HepG2 (cell line): ENCODE measurements around the gene NFYB. TPM values are rescaled to one million over a fixed set of nuclear protein-coding genes. Genes with fewer than 3 reads are reported as not detected.
"Not testable (repeated sequence)": the region's sequence is repeated elsewhere in the genome, so short reads cannot be mapped to it uniquely, and the experiment has no call there.

Source experiments
- ATAC-seq: fragments of 200-7000 bp; cut with Tn5 transposase; 3 replicates; pipeline ENCODE4 v1.9.1; 2020; ENCODE audit warnings: mild to moderate bottlenecking, moderate library complexity
- BruUV-seq: library from RNA; stranded (reverse); fragments of 400-500 nt; replicated peaks from 2 replicates; lab custom pipeline; 2021; lab: Mats Ljungman, UMichigan
- CTCF ChIA-PET: fragments of 300-600 bp; formaldehyde crosslinking; extraction: SDS; loops from one replicate; lab custom pipeline; 2021; ENCODE audit warnings: low total read pairs, inconsistent platforms, low intra/inter-chr PET ratio; lab: Yijun Ruan, JAX
- POLR2A ChIA-PET: fragments of 350-600 bp; sonication (Branson Sonifier 250); formaldehyde crosslinking; loops from one replicate; lab custom pipeline; 2020; ENCODE audit warnings: antibody characterized with exemption, inconsistent platforms; lab: Yijun Ruan, JAX
- DNase-seq: peaks from one replicate; pipeline ENCODE4 v3.0.0-alpha.2; 2015; ENCODE audit warnings: low spot score
- FAIRE-seq: peaks from 3 replicates; lab custom pipeline; 2011; peaks lifted over from hg19 to GRCh38; lab: Jason Lieb, UNC
- H2AFZ ChIP-seq: one replicate; pipeline ENCODE4 v1.6.1; 2011; ENCODE audit warnings: low read length, inconsistent platforms
- H3K27ac ChIP-seq: fragments of 300-600 bp; 3 replicates; pipeline ENCODE4 v1.8.0; 2011; ENCODE audit warnings: mixed run types, mild to moderate bottlenecking, mixed read lengths, low read length, inconsistent platforms; ENCODE audit not compliant: insufficient read depth; ENCODE audit errors: extremely low read length
- H3K27me3 ChIP-seq, 2 experiments: fragments of 200-600 bp in 1 of 2; 2 replicates in 1 of 2; 3 replicates in 1 of 2; pipeline versions ENCODE4 v1.6.0 to v1.8.0; 2011; ENCODE audit warnings: low read length in 2 of 2, mild to moderate bottlenecking in 2 of 2, moderate library complexity in 2 of 2, inconsistent platforms in 1 of 2; ENCODE audit not compliant: insufficient read depth in 2 of 2, control insufficient read depth in 1 of 2
- H3K36me3 ChIP-seq, 2 experiments: fragments of 200-600 bp in 1 of 2; replicated peaks in 1 of 2; 2 replicates in 1 of 2; 3 replicates in 1 of 2; pipeline versions ENCODE4 v1.5.1 to v1.8.0; 2011; ENCODE audit warnings: low read length in 2 of 2, inconsistent platforms in 1 of 2; ENCODE audit not compliant: insufficient read depth in 2 of 2, control insufficient read depth in 1 of 2
- H3K4me1 ChIP-seq: 2 replicates; pipeline ENCODE4 v1.5.1; 2012; ENCODE audit warnings: low read length, inconsistent platforms; ENCODE audit not compliant: insufficient read depth
- H3K4me2 ChIP-seq: 2 replicates; pipeline ENCODE4 v1.6.0; 2011; ENCODE audit warnings: low read depth, low read length, inconsistent platforms
- H3K4me3 ChIP-seq, 3 experiments: fragments of 200-600 bp in 1 of 3; sonication (generic), shearing (Covaris generic) in 1 of 3; replicated peaks in 1 of 3; 2 replicates each; pipeline ENCODE4 v1.5.1; 2011 to 2016; ENCODE audit warnings: low read length in 3 of 3, inconsistent platforms in 2 of 3, low read depth in 2 of 3, mild to moderate bottlenecking in 2 of 3, control low read depth in 1 of 3, mixed read lengths in 1 of 3; ENCODE audit not compliant: insufficient read depth in 1 of 3
- H3K79me2 ChIP-seq: one replicate; pipeline ENCODE4 v1.6.1; 2011; ENCODE audit warnings: low read length, inconsistent platforms; ENCODE audit not compliant: insufficient read depth
- H3K9ac ChIP-seq: 2 replicates; pipeline ENCODE4 v1.6.0; 2011; ENCODE audit warnings: mild to moderate bottlenecking, low read depth, low read length, inconsistent platforms; ENCODE audit not compliant: insufficient read depth
- H3K9me3 ChIP-seq: 2 replicates; pipeline ENCODE4 v1.5.1; 2012; ENCODE audit warnings: mild to moderate bottlenecking, low read length
- H4K20me1 ChIP-seq: 2 replicates; pipeline ENCODE4 v1.6.0; 2011; ENCODE audit warnings: inconsistent platforms, mild to moderate bottlenecking, low read length, moderate library complexity; ENCODE audit not compliant: insufficient read depth
- CEBPB ChIP-seq: IDR thresholded peaks from 2 replicates; pipeline ENCODE4 v1.6.1; 2011; ENCODE audit warnings: low read depth, low read length, improper control_type of control experiment, borderline replicate concordance
- HNF4A ChIP-seq: sonication (generic); formaldehyde crosslinking; IDR thresholded peaks from 2 replicates; pipeline ENCODE4 v1.4.0; 2020; ENCODE audit warnings: missing genetic modification reagents
- ZKSCAN8 ChIP-seq: IDR thresholded peaks from 2 replicates; pipeline ENCODE4 v1.6.1; 2016; ENCODE audit warnings: borderline replicate concordance, missing genetic modification reagents, missing compliant biosample characterization
- ZNF7 ChIP-seq: IDR thresholded peaks from 2 replicates; pipeline ENCODE4 v1.6.1; 2016; ENCODE audit warnings: missing biosample characterization, missing genetic modification reagents
- ZNF720 ChIP-seq: sonication (generic); formaldehyde crosslinking; IDR thresholded peaks from 2 replicates; pipeline ENCODE4 v1.4.0; 2020; ENCODE audit warnings: missing genetic modification reagents
- WGBS: methylation state at CpG from one replicate; pipeline ENCODE4 v1.1.6; 2017; ENCODE audit warnings: low lambda C conversion rate; 5-methylcytosine and 5-hydroxymethylcytosine counted together
- in situ Hi-C: cut with HindIII; loops from 2 replicates; pipeline ENCODE4 v1.10.0; 2017; ENCODE audit warnings: low pct_unique_long_range_greater_than_20kb; ENCODE audit not compliant: extremely low pct_ligation_motif_present
- intact Hi-C: fragments of 100-400 bp; cut with micrococcal nuclease; formaldehyde crosslinking; loops from one replicate; pipeline ENCODE4 v1.10.0; 2022; ENCODE audit not compliant: unreplicated experiment
- polyA plus RNA-seq, 8 experiments: library from polyadenylated mRNA; depleted of rRNA in 3 of 8; stranded (reverse) in 7 of 8; unstranded in 1 of 8; fragments of >200 nt; fragmentation: Illumina TruSeq in 4 of 8; extraction: Trizol in 4 of 8; gene quantifications; 2 replicates each; pipeline versions ENCODE4 v1.2.1 to v1.2.3, GENCODE V29; 2011 to 2016; ENCODE audit warnings: low read depth in 4 of 8, missing spikeins in 1 of 8, mixed read lengths in 1 of 8; ENCODE audit not compliant: insufficient read depth in 1 of 8
- total RNA-seq, 5 experiments: library from RNA; depleted of rRNA; stranded (reverse); fragments of >200 nt; fragmentation: Illumina TruSeq; extraction: Trizol; gene quantifications; 2 replicates each; pipeline ENCODE4 v1.2.3, GENCODE V29; 2016; ENCODE audit warnings: low read depth in 1 of 5

The NFYB gene
- total and polyA plus RNA-seq, 2 of the 13 experiments (the other 11 are each of a cell fraction or from before 2014, with no cell fraction given) = 18.7 to 36.6 TPM

GRCh38 chr12:104114834-104115586, 23.0 kb downstream of the NFYB start:
- TF ChIP-seq ZKSCAN8 (CRISPR knock-in tag) = peak; percentile 61; the same call in 1 of the 2 replicates
- peak; percentile 15; the same call in 1 of the 2 replicates for TF ChIP-seq ZNF7 (CRISPR knock-in tag)
- TF ChIP-seq HNF4A (CRISPR knock-in tag) = peak; percentile 50; the same call in 1 of the 2 replicates
- in situ Hi-C loops, H4K20me1 ChIP-seq, H3K79me2 ChIP-seq, H2AFZ ChIP-seq, H3K9me3 ChIP-seq, intact Hi-C loops, FAIRE-seq, H3K27me3 ChIP-seq, POLR2A ChIA-PET, H3K36me3 ChIP-seq, CTCF ChIA-PET, H3K9ac ChIP-seq, H3K4me3 ChIP-seq, BruUV-seq: not testable (repeated sequence)
- WGBS = 96% methylated on average over 13 of the region's 14 CpGs
- Histone ChIP-seq H3K27ac (peak overlapping the region; percentile 41), H3K4me1 (peaks cover 20% of the 10 kb centered on the region), H3K4me2 (peak overlapping the region; percentile 6; the same call in 1 of the 2 replicates)
- ATAC-seq (peak; percentile 46; the same call in 1 of the 3 replicates), DNase-seq (peak; percentile 25)

GRCh38 chr12:104109446-104110271, 28.4 kb downstream of the NFYB start:
- Histone ChIP-seq H3K79me2 (no peaks in the 10 kb centered on the region), H3K4me3 (no peak overlapping the region), H3K9me3 (no peaks in the 10 kb centered on the region), H3K27me3 (no peaks in the 10 kb centered on the region), H2AFZ (no peak overlapping the region), H3K4me1 (peaks cover 6% of the 10 kb centered on the region), H3K27ac (no peak overlapping the region), H3K4me2 (no peak overlapping the region), H3K9ac (no peak overlapping the region), H3K36me3 (no peaks in the 10 kb centered on the region), H4K20me1 (no peaks in the 10 kb centered on the region)
- intact Hi-C loops (loop anchor here (1.0 kb wide), 2 partner anchors 52 to 225 kb away; no protein-coding TSS in a partner anchor), in situ Hi-C loops (loop anchor here (5.0 kb wide), 2 partner anchors 52 to 227 kb away; no protein-coding TSS in a partner anchor)
- WGBS = 87% methylated on average over 4 of the region's 4 CpGs
- no TSS peak for BruUV-seq
- CTCF ChIA-PET = interaction anchor here (0.6 to 2.4 kb wide), 4 partner anchors 50 to 231 kb away, joined by 3 to 37 read pairs (median 4); no protein-coding TSS in a partner anchor
- no peak for FAIRE-seq
- TF ChIP-seq CEBPB (0 out of 2 replicates have a peak, but pooled peaks have one; percentile 34), ZNF720 (CRISPR knock-in tag) (no peak)
- ATAC-seq = no peak
- POLR2A ChIA-PET = interaction anchor here (0.7 to 1.4 kb wide), 2 partner anchors 29 to 180 kb away, joined by 3 read pairs; partner anchors contain the start of genes HSP90B1 and NFYB
- no peak for DNase-seq
